Suprapubic skin (tissue), 4 donors: ENCODE data around the gene PRR36.

Experiments used
- CTCF ChIP-seq, 2 donors: fragments of 200-600 bp in 1 of 2; fragments of 450-650 bp in 1 of 2; sonication (generic) in 1 of 2; IDR thresholded peaks; one replicate each; pipeline ENCODE4 v1.5.1; 2016 to 2019; ENCODE audit warnings: antibody characterized with exemption in 2 of 2, mild to moderate bottlenecking in 1 of 2, moderate library complexity in 1 of 2
- EP300 ChIP-seq: sonication (generic); formaldehyde crosslinking; IDR thresholded peaks from one replicate; pipeline ENCODE4 v1.6.1; 2017; ENCODE audit warnings: antibody characterized with exemption
- POLR2A ChIP-seq, 2 donors: fragments of 450-650 bp; IDR thresholded peaks; one replicate each; pipeline ENCODE4 v1.6.1; 2017; ENCODE audit warnings: antibody characterized with exemption in 2 of 2, mild to moderate bottlenecking in 2 of 2, moderate library complexity in 2 of 2
- POLR2AphosphoS5 ChIP-seq, 3 donors: sonication (generic); formaldehyde crosslinking; IDR thresholded peaks; one replicate each; pipeline ENCODE4 v1.6.1; 2017; ENCODE audit warnings: antibody characterized with exemption in 3 of 3

- no peak for TF ChIP-seq CTCF (IDR thresholded peaks at IDR 0.05)
- no peak for TF ChIP-seq POLR2A (IDR thresholded peaks at IDR 0.05)
- no peak for TF ChIP-seq EP300
- TF ChIP-seq POLR2AphosphoS5 (IDR thresholded peaks at IDR 0.05) = no peak
Observed at GRCh38 chr19:7848779-7849457, 25.3 kb downstream of the PRR36 start.
